ENCODE measurements around the gene CELSR3. TPM values are rescaled to one million over a fixed set of nuclear protein-coding genes. Genes with fewer than 3 reads are reported as not detected.

The CELSR3 gene
- total and polyA plus RNA-seq, 7 donors: under 0.01 to 2.5 (median 0.36) TPM

DNA sequence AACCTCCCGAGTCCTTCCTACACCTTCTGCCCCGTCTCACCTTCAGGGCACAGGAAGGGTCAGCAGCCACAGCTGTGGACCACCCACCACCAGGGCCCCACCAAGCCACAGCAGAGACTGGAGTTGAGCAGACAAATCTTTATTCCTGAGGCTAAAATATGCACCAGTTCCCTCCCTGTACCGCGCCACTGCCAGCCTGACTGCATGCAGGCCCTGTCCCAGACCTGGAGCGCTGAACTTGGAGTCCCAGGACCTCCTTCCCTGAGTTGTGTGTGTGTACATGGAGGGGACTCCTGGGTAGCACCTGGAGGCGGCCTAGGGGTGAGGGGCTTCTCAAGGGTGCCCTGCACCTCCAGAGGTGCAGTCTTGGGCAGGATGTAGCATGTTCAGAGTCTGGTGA lies 37.1 kb downstream of the CELSR3 start:
- 95 to 97% methylated on average over 6 of the region's 6 CpGs for WGBS, 2 donors
- Histone ChIP-seq H3K9me3 (no peaks in the 10 kb centered on the region), H3K27ac (no peak overlapping the region), H3K4me3 (no peak overlapping the region), H3K27me3 (no peaks in the 10 kb centered on the region), H3K4me1 (no peaks in the 10 kb centered on the region), H3K36me3 (peaks cover 8 to 44% (median 21%) of the 10 kb centered on the region in 4 donors)
- TF ChIP-seq POLR2A (IDR thresholded peaks at IDR 0.05): no peak
- no peak for TF ChIP-seq EP300 (IDR thresholded peaks at IDR 0.05)
- TF ChIP-seq, protein P1, sequence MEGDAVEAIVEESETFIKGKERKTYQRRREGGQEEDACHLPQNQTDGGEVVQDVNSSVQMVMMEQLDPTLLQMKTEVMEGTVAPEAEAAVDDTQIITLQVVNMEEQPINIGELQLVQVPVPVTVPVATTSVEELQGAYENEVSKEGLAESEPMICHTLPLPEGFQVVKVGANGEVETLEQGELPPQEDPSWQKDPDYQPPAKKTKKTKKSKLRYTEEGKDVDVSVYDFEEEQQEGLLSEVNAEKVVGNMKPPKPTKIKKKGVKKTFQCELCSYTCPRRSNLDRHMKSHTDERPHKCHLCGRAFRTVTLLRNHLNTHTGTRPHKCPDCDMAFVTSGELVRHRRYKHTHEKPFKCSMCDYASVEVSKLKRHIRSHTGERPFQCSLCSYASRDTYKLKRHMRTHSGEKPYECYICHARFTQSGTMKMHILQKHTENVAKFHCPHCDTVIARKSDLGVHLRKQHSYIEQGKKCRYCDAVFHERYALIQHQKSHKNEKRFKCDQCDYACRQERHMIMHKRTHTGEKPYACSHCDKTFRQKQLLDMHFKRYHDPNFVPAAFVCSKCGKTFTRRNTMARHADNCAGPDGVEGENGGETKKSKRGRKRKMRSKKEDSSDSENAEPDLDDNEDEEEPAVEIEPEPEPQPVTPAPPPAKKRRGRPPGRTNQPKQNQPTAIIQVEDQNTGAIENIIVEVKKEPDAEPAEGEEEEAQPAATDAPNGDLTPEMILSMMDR (IDR thresholded peaks at IDR 0.05): no peak
- no peak for TF ChIP-seq POLR2AphosphoS5 (IDR thresholded peaks at IDR 0.05)
- intact Hi-C loops (cut with DNase I): no loop called here
- no peak for DNase-seq

DNA sequence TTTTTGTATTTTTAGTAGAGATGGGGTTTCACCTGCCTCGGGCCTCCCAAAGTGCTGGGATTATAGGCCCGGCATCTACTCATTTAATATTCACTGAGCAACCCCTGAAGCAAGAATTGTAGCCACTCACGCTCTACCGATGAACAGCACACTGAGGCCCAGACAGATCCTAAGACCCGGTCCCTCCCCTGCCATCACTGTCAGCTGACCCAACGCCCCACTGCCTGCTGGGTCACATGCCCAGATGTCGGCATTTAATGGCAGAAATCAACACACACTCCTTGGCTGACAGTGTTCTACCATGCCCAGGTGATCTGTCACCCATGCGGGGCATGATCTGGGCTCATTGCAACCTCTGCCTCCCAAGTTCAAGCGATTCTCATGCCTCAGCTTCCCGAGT lies 37.9 kb downstream of the CELSR3 start:
- H3K9me3 ChIP-seq: no peaks in the 10 kb centered on the region
- H3K27me3 ChIP-seq: no peaks in the 10 kb centered on the region
- H3K27ac ChIP-seq: no peak overlapping the region
- TF ChIP-seq POLR2A (IDR thresholded peaks at IDR 0.05): no peak
- TF ChIP-seq, protein P1 (IDR thresholded peaks at IDR 0.05): no peak
- no peak for TF ChIP-seq EP300 (IDR thresholded peaks at IDR 0.05)
- no peak for TF ChIP-seq POLR2AphosphoS5 (IDR thresholded peaks at IDR 0.05)
- DNase-seq: no peak
- WGBS, 2 donors: 89 to 94% methylated on average over 10 of the region's 10 CpGs
- peaks cover 8 to 40% (median 18%) of the 10 kb centered on the region in 4 donors for H3K36me3 ChIP-seq
- H3K4me3 ChIP-seq: no peak overlapping the region
- H3K4me1 ChIP-seq: no peaks in the 10 kb centered on the region
- intact Hi-C loops (cut with DNase I): no loop called here

DNA sequence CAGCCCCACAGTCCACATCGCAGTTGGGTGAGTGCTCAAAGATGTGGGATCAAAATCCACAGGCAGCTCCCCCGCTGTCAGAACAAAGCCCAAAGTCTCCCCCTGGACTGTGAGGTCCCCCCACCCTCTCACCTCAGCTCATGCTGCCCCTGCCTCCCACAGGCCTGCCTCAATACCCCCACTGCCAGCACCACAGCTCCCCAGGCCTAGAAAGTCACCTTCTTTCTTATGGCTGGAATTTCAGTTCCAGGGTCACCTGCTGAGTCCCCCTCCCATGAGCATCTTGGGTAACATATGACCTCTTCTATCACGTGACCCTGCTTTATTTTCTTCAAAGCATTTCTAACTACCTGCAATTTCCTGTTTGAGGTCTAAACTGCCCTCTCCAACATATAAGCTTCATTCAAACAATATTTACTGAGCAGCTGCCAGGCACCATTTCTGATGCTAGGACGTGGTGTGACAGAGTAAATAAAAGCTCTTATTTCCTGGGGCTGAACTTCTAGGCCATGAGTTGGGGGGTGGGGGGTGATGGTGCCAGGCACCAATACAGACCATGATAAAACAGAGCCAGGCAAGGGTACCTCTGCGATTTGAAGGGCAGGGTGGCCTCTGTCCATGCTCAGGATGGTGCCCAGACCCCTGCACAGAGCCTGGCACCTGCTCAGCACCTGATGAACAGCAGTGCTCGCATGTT lies 38.7 kb downstream of the CELSR3 start:
- Histone ChIP-seq H3K27me3 (no peaks in the 10 kb centered on the region), H3K4me3 (no peak overlapping the region), H3K36me3 (peaks cover 8 to 34% (median 15%) of the 10 kb centered on the region in 4 donors), H3K27ac (no peak overlapping the region), H3K9me3 (no peaks in the 10 kb centered on the region), H3K4me1 (no peaks in the 10 kb centered on the region)
- 43 to 63% methylated on average over 6 of the region's 6 CpGs for WGBS, 2 donors
- no peak for DNase-seq
- intact Hi-C loops (cut with DNase I): no loop called here
- TF ChIP-seq, protein P1 (IDR thresholded peaks at IDR 0.05): no peak
- TF ChIP-seq POLR2A (IDR thresholded peaks at IDR 0.05) (no peak), POLR2AphosphoS5 (IDR thresholded peaks at IDR 0.05) (no peak), EP300 (IDR thresholded peaks at IDR 0.05) (no peak)

DNA sequence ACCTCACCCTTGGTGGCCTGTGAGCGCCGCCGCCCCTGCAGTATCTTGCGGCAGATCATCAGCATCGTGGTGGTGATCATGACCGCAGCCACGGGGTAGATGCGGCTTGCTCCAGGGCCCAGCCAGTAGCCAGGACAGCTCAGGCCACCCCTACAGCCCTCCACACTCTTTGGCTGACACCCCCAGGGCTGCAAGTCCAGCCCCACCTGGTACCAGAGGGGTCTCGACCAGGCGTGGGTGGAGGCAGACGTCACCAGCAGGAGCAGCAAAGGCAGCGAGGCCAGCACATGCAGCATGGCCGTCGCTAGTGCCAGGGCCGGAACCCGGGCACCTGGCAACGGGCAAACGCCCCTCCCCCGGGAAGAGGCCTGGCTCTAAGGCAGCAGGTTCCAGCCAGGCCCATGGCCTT lies 41.2 kb downstream of the CELSR3 start, which contains the start of gene TMEM89:
Gene TMEM89 (minus strand): TSS at position 309 of the 409 bp plus-strand sequence. CDS start 13 bp downstream, at position 296.
- no peak for DNase-seq
- WGBS, 2 donors: 94 to 96% methylated on average over 19 of the region's 19 CpGs
- Histone ChIP-seq H3K27me3 (no peaks in the 10 kb centered on the region), H3K36me3 (peaks cover 0 to 14% (median 6%) of the 10 kb centered on the region in 4 donors), H3K4me1 (no peaks in the 10 kb centered on the region), H3K9me3 (peaks cover 0 to 13% (median 6%) of the 10 kb centered on the region in 4 donors), H3K27ac (no peak within 1 kb of the TSS), H3K4me3 (no peak within 1 kb of the TSS)
- no peak for TF ChIP-seq EP300 (IDR thresholded peaks at IDR 0.05)
- TF ChIP-seq POLR2A (IDR thresholded peaks at IDR 0.05): no peak
- TF ChIP-seq, protein P1 (IDR thresholded peaks at IDR 0.05): no peak
- TF ChIP-seq POLR2AphosphoS5 (IDR thresholded peaks at IDR 0.05): no peak
- intact Hi-C loops (cut with DNase I): no loop called here

All from sigmoid colon (tissue), 7 donors.